Lower leg skin (tissue), 4 donors: ENCODE results near the gene NFATC2IP. TPM values are rescaled to one million over a fixed set of nuclear protein-coding genes. Genes with fewer than 3 reads are reported as not detected.
A peak's percentile ranks its signal among the peaks of the same experiment; 100 is the strongest.

Experiments
- DNase-seq, 2 donors: peaks; one replicate each; pipeline ENCODE4 v3.0.0-alpha.2; 2019; ENCODE audit warnings: low spot score in 2 of 2
- H3K4me3 ChIP-seq: fragments of 200-600 bp; sonication (generic); 2 replicates; pipeline ENCODE4 v1.5.1; 2017; ENCODE audit warnings: mild to moderate bottlenecking, low read depth; ENCODE audit not compliant: poor library complexity, severe bottlenecking
- CTCF ChIP-seq, 3 donors: fragments of 450-650 bp; IDR thresholded peaks; one replicate each; pipeline ENCODE4 v1.5.1; 2016; ENCODE audit warnings: antibody characterized with exemption in 3 of 3, mild to moderate bottlenecking in 3 of 3, moderate library complexity in 2 of 3
- POLR2A ChIP-seq, 2 donors: fragments of 450-650 bp; IDR thresholded peaks; one replicate each; pipeline ENCODE4 v1.6.1; 2016 to 2017; ENCODE audit warnings: antibody characterized with exemption in 2 of 2, mild to moderate bottlenecking in 1 of 2, moderate library complexity in 1 of 2
- WGBS, 2 donors: methylation state at CpG; one replicate each; pipeline ENCODE4 v1.1.5; 2018; 5-methylcytosine and 5-hydroxymethylcytosine counted together
- intact Hi-C: fragments of 100-400 bp; cut with DNase I; formaldehyde crosslinking; loops from one replicate; pipeline ENCODE4 v1.15.0; 2023; ENCODE audit warnings: low total_unique reads
- total RNA-seq, 4 donors: library from RNA; depleted of rRNA; stranded (reverse); fragments of >200 nt; gene quantifications; one replicate each; pipeline ENCODE4 v1.1.0, GENCODE V29; 2016

The NFATC2IP gene
- total RNA-seq, 4 donors from 2014 or later: 22.0 to 32.8 (median 25.1) TPM

GRCh38 chr16:28913946-28914724, 36.6 kb upstream of the NFATC2IP start:
- TF ChIP-seq CTCF (IDR thresholded peaks at IDR 0.05) (no peak), POLR2A (IDR thresholded peaks at IDR 0.05) (no peak)
- H3K4me3 ChIP-seq: no peak overlapping the region
- intact Hi-C loops: no loop called here
- DNase-seq: no peak
- 89 to 93% methylated on average over 28 to 29 of the region's 29 CpGs for WGBS, 2 donors

GRCh38 chr16:28915181-28915580, 35.6 kb upstream of the NFATC2IP start:
- intact Hi-C loops: no loop called here
- no peak overlapping the region for H3K4me3 ChIP-seq
- DNase-seq: no peak
- no peak for TF ChIP-seq POLR2A (IDR thresholded peaks at IDR 0.05)
- no peak for TF ChIP-seq CTCF (IDR thresholded peaks at IDR 0.05)

- intact Hi-C loops: no loop called here
- no peak overlapping the region for H3K4me3 ChIP-seq
- DNase-seq: no peak
- TF ChIP-seq POLR2A (IDR thresholded peaks at IDR 0.05): no peak
- no peak for TF ChIP-seq CTCF (IDR thresholded peaks at IDR 0.05)
- WGBS, 2 donors: 92 to 94% methylated on average over 7 of the region's 7 CpGs
These were observed 33.6 kb upstream of the NFATC2IP start for GRCh38 chr16:28917095-28917494.

- intact Hi-C loops: no loop called here
These were observed 32.0 kb upstream of the NFATC2IP start for GRCh38 chr16:28918698-28919097.

GRCh38 chr16:28923231-28923587, 27.5 kb upstream of the NFATC2IP start:
- no peak for TF ChIP-seq POLR2A (IDR thresholded peaks at IDR 0.05)
- DNase-seq: no peak
- WGBS, 2 donors: 86 to 89% methylated on average over 3 of the region's 3 CpGs
- no peak overlapping the region for H3K4me3 ChIP-seq
- intact Hi-C loops: no loop called here

More at GRCh38 chr16:28918698-28919097, 32.0 kb upstream of the NFATC2IP start:
- H3K4me3 ChIP-seq: no peak overlapping the region
- no peak for DNase-seq
- 99 to 100% methylated on average over 3 of the region's 3 CpGs for WGBS, 2 donors
- TF ChIP-seq POLR2A (IDR thresholded peaks at IDR 0.05) (no peak), CTCF (IDR thresholded peaks at IDR 0.05) (no peak)

GRCh38 chr16:28923652-28924398, 26.9 kb upstream of the NFATC2IP start:
- 51 to 54% methylated on average over 13 of the region's 13 CpGs for WGBS, 2 donors
- H3K4me3 ChIP-seq: peak overlapping the region; percentile 2
- TF ChIP-seq POLR2A (IDR thresholded peaks at IDR 0.05): no peak
- TF ChIP-seq CTCF (IDR thresholded peaks at IDR 0.05): no peak
- intact Hi-C loops: no loop called here
- DNase-seq: no peak
